Measurements from ENCODE around the gene PGBD5. TPM values are rescaled to one million over a fixed set of nuclear protein-coding genes. Genes with fewer than 3 reads are reported as not detected.

PGBD5 gene
- total RNA-seq, 1 donor from 2014 or later, result 8.7 TPM

DNA sequence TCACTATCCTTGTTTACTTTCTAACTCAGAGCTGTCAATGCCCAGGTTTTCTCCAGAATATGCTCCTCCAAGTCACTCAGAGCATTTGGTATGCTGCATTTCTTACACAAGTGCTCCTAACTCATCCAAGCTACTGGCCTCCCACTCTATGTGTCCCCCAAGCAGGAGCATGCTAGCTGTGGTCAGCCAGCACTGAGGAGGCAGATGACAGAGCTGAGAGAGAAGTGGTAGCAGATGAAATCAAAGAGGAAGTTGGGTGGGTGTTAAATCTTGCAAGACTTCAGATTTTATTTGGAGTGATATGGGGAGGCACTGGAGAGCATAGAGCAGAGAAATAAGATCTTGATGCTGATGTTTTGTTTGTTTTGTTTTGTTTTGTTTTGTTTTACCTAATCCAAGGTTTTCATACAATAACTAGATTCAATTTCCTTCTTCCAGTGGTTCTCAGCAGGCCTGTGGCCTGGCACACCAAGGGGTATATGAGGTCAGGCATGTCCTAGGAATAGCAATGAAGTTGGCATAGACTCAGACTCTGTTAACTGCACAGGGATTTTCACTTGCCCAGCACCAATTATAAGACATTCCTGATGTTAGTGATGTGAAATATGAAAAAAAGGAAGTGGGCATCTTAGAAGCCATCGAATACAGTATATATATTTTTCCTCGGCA, 3.1 kb upstream of the PGBD5 start:
- Mint-ChIP-seq H3K4me3 (no peak overlapping the region), H3K27ac (no peak overlapping the region), H3K9me3 (no peaks in the 10 kb centered on the region), H3K4me1 (ENCODE audit: unreplicated experiment) (no peaks in the 10 kb centered on the region), H3K27me3 (peaks cover 33% of the 10 kb centered on the region), H3K36me3 (no peaks in the 10 kb centered on the region)
- DNase-seq (ENCODE audit: extremely low spot score, unreplicated experiment), result no peak
- no peak for TF ChIP-seq CTCF (conservative IDR thresholded peaks at IDR 0.05)

- Mint-ChIP-seq H3K4me3 (peak overlapping the region; percentile 86), H3K27ac (no peak overlapping the region)
These were observed 1.8 kb upstream of the PGBD5 start for GRCh38 chr1:230427981-230428380.

DNA sequence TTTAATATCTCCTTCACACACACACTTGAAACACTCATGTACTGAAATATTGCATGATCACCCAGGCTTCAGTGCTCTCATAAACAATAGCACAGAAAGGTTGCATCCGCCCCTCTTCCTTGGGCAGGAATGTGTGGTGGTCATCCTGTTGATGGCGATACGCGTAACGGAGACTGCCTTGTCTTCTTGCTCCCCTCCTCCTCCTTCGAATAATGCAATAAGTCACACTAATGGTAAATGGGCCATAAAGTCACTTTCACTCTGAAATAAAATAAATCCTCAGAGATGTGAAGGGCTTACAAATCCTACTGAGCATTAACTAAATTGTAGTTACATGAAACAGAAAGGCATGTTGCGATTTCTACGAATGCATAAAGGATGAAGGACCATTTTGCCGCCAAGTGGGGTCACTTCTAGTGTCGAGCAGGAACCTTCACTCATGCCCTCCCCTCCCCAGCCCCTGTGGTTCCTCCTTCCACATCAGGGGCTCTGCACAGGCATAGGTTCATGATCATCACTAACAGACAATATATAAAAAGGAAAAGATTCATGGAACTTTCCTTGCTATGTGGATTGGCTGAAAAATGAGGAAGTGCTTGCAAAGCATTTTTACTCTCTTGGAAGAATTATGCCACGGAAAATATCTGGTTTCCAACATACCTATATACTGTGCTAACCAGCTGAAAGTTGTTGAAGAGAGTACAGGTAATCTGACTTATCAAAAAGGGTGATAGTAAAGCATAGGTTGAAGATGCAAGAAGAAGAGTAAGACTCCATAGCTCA, 1.2 kb upstream of the PGBD5 start:
- Mint-ChIP-seq H3K27me3 (peaks cover 48% of the 10 kb centered on the region), H3K36me3 (no peaks in the 10 kb centered on the region), H3K9me3 (no peaks in the 10 kb centered on the region), H3K4me3 (peak overlapping the region; percentile 86), H3K4me1 (ENCODE audit: unreplicated experiment) (peaks cover 2% of the 10 kb centered on the region), H3K27ac (peak overlapping the region; percentile 48)
- no peak for DNase-seq (ENCODE audit: extremely low spot score, unreplicated experiment)
- TF ChIP-seq CTCF (conservative IDR thresholded peaks at IDR 0.05), result no peak

More at GRCh38 chr1:230427981-230428380, 1.8 kb upstream of the PGBD5 start:
- peaks cover 41% of the 10 kb centered on the region for H3K27me3 Mint-ChIP-seq
- no peaks in the 10 kb centered on the region for H3K36me3 Mint-ChIP-seq
- DNase-seq (ENCODE audit: extremely low spot score, unreplicated experiment), result no peak
- no peaks in the 10 kb centered on the region for H3K4me1 Mint-ChIP-seq (ENCODE audit: unreplicated experiment)
- H3K9me3 Mint-ChIP-seq, result no peaks in the 10 kb centered on the region
- no peak for TF ChIP-seq CTCF (conservative IDR thresholded peaks at IDR 0.05)

DNA sequence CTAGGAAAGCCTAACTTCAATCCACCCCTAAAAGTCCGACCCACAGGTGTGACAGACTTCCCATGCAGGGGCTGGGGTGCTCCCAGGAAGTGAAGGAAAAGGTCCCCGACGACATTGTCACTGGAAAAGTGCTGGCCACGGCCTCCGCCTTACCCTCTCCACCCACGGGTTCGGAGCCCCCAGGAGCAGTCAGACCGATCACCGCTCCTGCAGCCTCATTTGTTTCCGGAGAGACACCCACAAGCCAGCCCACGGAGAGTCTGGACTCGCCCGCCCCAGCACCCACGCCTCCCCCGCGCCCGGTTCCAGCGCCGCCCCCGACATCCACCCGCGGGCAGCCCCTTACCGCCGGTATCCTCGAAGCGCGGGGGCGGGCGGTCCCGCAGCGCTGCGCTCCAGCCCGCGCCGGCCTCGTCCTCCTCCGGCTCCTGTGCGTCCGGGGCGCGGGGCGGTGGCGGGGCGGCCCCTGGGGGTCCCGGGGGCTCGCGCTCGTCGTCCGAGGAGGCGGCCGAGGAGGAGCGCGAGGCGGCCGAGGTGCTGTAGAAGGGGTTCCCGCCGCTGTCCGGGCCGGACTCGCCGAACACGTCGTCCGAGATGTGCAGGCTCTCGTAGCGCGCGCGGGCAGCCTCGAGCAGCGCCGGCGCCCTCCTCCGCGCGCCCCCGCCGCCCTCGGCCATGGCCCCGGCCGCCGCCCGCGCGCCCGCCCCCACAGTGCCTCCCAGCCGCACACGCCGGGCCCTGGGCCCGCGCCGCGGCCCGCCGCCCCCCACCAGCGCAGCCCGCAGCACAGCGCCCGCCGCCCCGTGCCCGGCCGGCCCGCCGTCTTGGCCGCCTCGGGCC, 660 bp downstream of the PGBD5 start:
- Mint-ChIP-seq H3K36me3 (no peaks in the 10 kb centered on the region), H3K9me3 (no peaks in the 10 kb centered on the region), H3K4me1 (ENCODE audit: unreplicated experiment) (peaks cover 3% of the 10 kb centered on the region), H3K27me3 (peaks cover 61% of the 10 kb centered on the region), H3K4me3 (peak overlapping the region; percentile 86), H3K27ac (peak overlapping the region; percentile 81)
- TF ChIP-seq CTCF (conservative IDR thresholded peaks at IDR 0.05), result no peak
- DNase-seq (ENCODE audit: extremely low spot score, unreplicated experiment), result no peak

DNA sequence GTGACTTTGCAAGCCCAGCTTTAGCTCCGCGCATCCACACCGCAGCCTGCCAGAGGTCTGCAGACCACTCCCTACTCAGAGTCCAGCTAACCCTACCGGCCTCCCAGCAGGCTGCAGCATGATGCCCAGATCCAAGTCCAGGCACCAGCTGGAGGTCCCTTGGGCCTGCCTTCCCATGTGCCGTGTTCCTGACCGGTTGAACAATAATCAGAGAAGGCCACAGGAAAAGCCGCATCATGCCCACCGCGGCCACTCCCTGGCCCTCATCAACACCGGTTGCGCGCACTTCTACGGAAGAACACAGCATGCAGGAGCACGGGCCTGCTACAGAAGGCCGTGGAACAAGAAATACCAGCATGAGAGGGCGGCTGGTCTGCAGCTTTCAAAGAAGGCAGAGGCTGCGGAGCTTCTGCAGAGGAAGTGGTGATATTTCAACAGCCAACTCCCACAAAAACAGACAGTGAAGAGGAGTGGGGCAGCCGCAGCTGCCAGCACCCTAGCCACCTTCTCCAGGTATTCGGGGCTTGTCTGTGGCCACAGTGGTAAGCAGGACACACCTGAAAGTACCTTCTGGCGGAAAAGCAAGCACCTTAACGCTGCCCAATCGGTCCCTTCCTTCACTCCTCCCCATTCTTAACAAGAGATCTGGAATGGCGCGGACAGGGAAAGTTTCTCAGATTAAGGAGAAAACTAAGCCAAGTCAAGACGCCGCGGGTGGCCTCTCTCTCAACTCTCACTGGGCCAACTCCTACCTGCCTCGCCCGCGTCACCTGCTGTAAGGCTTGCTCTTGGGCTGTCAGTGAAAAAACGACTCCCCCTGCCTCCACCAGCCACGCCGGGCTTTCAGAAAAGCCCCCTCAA, 1.5 kb downstream of the PGBD5 start:
- Mint-ChIP-seq H3K9me3 (no peaks in the 10 kb centered on the region), H3K4me3 (peak overlapping the region; percentile 86), H3K27ac (peak overlapping the region; percentile 81), H3K36me3 (no peaks in the 10 kb centered on the region), H3K4me1 (ENCODE audit: unreplicated experiment) (peaks cover 3% of the 10 kb centered on the region), H3K27me3 (peaks cover 63% of the 10 kb centered on the region)
- TF ChIP-seq CTCF (conservative IDR thresholded peaks at IDR 0.05), result no peak
- no peak for DNase-seq (ENCODE audit: extremely low spot score, unreplicated experiment)

All from type B pancreatic cell (in vitro differentiated cells).